ENCODE measurements around the gene DPH5. TPM values are rescaled to one million over a fixed set of nuclear protein-coding genes. Genes with fewer than 3 reads are reported as not detected.

Gene DPH5
- polyA plus RNA-seq, 4 donors: 16.8 to 34.8 (median 24.1) TPM

- Histone ChIP-seq H3K36me3 (ENCODE audit: control insufficient read depth in 3 of 3, insufficient read depth in 2 of 3, low read depth in 1 of 3, low read length in 3 of 3) (peaks cover 0 to 9% (median 3%) of the 10 kb centered on the region in 3 donors), H3K27ac (ENCODE audit: low read depth in 1 of 3, low read length in 2 of 3) (no peak overlapping the region), H3K4me1 (ENCODE audit: control insufficient read depth in 3 of 3, insufficient read depth in 2 of 3, low read depth in 1 of 3, low read length in 2 of 3) (no peaks in the 10 kb centered on the region), H3K4me3 (ENCODE audit: low read depth in 1 of 3, low read length in 3 of 3) (no peak overlapping the region), H3K9me3 (ENCODE audit: control insufficient read depth in 2 of 2, insufficient read depth in 1 of 2, low read depth in 1 of 2, low read length in 1 of 2) (no peaks in the 10 kb centered on the region), H3K27me3 (ENCODE audit: control insufficient read depth in 3 of 3, insufficient read depth in 3 of 3, low read length in 3 of 3) (no peaks in the 10 kb centered on the region)
- WGBS, 3 donors: 80 to 87% (median 80%) methylated on average over 2 of the region's 2 CpGs
- DNase-seq (no peak), FAIRE-seq (no peak)
These were observed 83.1 kb downstream of the DPH5 start for GRCh38 chr1:100942304-100943046.

GRCh38 chr1:100941580-100942216, 83.9 kb downstream of the DPH5 start:
- FAIRE-seq: no peak
- Histone ChIP-seq H3K27ac (ENCODE audit: low read depth in 1 of 3, low read length in 2 of 3) (no peak overlapping the region), H3K27me3 (ENCODE audit: control insufficient read depth in 3 of 3, insufficient read depth in 3 of 3, low read length in 3 of 3) (no peaks in the 10 kb centered on the region), H3K36me3 (ENCODE audit: control insufficient read depth in 3 of 3, insufficient read depth in 2 of 3, low read depth in 1 of 3, low read length in 3 of 3) (peaks cover 0 to 9% (median 3%) of the 10 kb centered on the region in 3 donors), H3K4me3 (ENCODE audit: low read depth in 1 of 3, low read length in 3 of 3) (no peak overlapping the region), H3K9me3 (ENCODE audit: control insufficient read depth in 2 of 2, insufficient read depth in 1 of 2, low read depth in 1 of 2, low read length in 1 of 2) (no peaks in the 10 kb centered on the region), H3K4me1 (ENCODE audit: control insufficient read depth in 3 of 3, insufficient read depth in 2 of 3, low read depth in 1 of 3, low read length in 2 of 3) (no peaks in the 10 kb centered on the region)
- no peak for DNase-seq
- WGBS, 3 donors: 92 to 97% (median 94%) methylated on average over 9 of the region's 9 CpGs

GRCh38 chr1:100941098-100941527, 84.5 kb downstream of the DPH5 start:
- peaks cover 0 to 9% (median 3%) of the 10 kb centered on the region in 3 donors for H3K36me3 ChIP-seq (ENCODE audit: control insufficient read depth in 3 of 3, insufficient read depth in 2 of 3, low read depth in 1 of 3, low read length in 3 of 3)
- 67 to 89% (median 87%) methylated on average over 1 of the region's 1 CpG for WGBS, 3 donors
- H3K4me1 ChIP-seq (ENCODE audit: control insufficient read depth in 3 of 3, insufficient read depth in 2 of 3, low read depth in 1 of 3, low read length in 2 of 3): no peaks in the 10 kb centered on the region
- no peak for DNase-seq
- no peaks in the 10 kb centered on the region for H3K9me3 ChIP-seq (ENCODE audit: control insufficient read depth in 2 of 2, insufficient read depth in 1 of 2, low read depth in 1 of 2, low read length in 1 of 2)
- H3K27me3 ChIP-seq (ENCODE audit: control insufficient read depth in 3 of 3, insufficient read depth in 3 of 3, low read length in 3 of 3): no peaks in the 10 kb centered on the region
- H3K27ac ChIP-seq (ENCODE audit: low read depth in 1 of 3, low read length in 2 of 3): no peak overlapping the region
- H3K4me3 ChIP-seq (ENCODE audit: low read depth in 1 of 3, low read length in 3 of 3): no peak overlapping the region
- no peak for FAIRE-seq

Other genes with a start within 250 kb of the DPH5 start
- gene EXTL2, start 130.9 kb downstream of the DPH5 start, polyA plus RNA-seq: 10 to 100 TPM in 1 of 4 donors, 1 to 10 TPM in 3; 1.3 to 21.5 (median 3.5) TPM
- 10 to 100 TPM in 1 of 4 donors, 1 to 10 TPM in 3; 2.0 to 22.1 (median 4.0) TPM for gene SLC30A7, start 129.7 kb downstream of the DPH5 start, polyA plus RNA-seq
- gene S1PR1, start 211.2 kb upstream of the DPH5 start, polyA plus RNA-seq: 10 to 100 TPM in 1 of 4 donors, 1 to 10 TPM in 2, under 1 TPM in 1; 0.45 to 42.4 (median 4.6) TPM

Measured in small intestine (tissue), 7 donors.